ENCODE measurements around the gene GJC1.

GJC1 gene

GRCh38 chr17:44807093-44807816, 22.8 kb downstream of the GJC1 start:
- no peaks in the 10 kb centered on the region; the same call in 1 of the 2 replicates for H4K20me1 ChIP-seq (ENCODE audit: low read depth, low read length)
- peaks cover 15% of the 10 kb centered on the region for H3K36me3 ChIP-seq (ENCODE audit: low read length)
- peaks cover 40% of the 10 kb centered on the region for H3K79me2 ChIP-seq (ENCODE audit: insufficient read depth, low read length)
- H3K27ac ChIP-seq (ENCODE audit: low read depth, low read length) = no peak overlapping the region
- no peak overlapping the region for H3K4me3 ChIP-seq (ENCODE audit: insufficient read depth, low read length, poor library complexity, severe bottlenecking)
- no peaks in the 10 kb centered on the region for H3K9me2 ChIP-seq (replicated peaks; ENCODE audit: insufficient read depth, low read length)
- H3F3A ChIP-seq (ENCODE audit: insufficient read depth) = 0 out of 2 replicates have a peak, but pooled peaks cover under 1% of the 10 kb centered on the region
- H2AFZ ChIP-seq (ENCODE audit: low read depth, low read length, severe bottlenecking) = no peak overlapping the region
- no peaks in the 10 kb centered on the region for H3K27me3 ChIP-seq (ENCODE audit: low read length)
- no peaks in the 10 kb centered on the region for H3K9me3 ChIP-seq (ENCODE audit: insufficient read depth, low read length)
- no peak overlapping the region for H3K4me2 ChIP-seq (ENCODE audit: low read depth, low read length, poor library complexity, severe bottlenecking)
- no peak overlapping the region for H3K9ac ChIP-seq (ENCODE audit: low read length)
- TF ChIP-seq EZH2phosphoT487 (conservative IDR thresholded peaks at IDR 0.05; ENCODE audit: low read length) = no peak
- no peak for TF ChIP-seq CTCF (IDR thresholded peaks at IDR 0.05; ENCODE audit: insufficient read depth, low read length, poor library complexity, severe bottlenecking)

GRCh38 chr17:44804302-44805089, 25.6 kb downstream of the GJC1 start:
- no peak for TF ChIP-seq CTCF (IDR thresholded peaks at IDR 0.05; ENCODE audit: insufficient read depth, low read length, poor library complexity, severe bottlenecking)
- TF ChIP-seq EZH2phosphoT487 (conservative IDR thresholded peaks at IDR 0.05; ENCODE audit: low read length) = no peak
- no peaks in the 10 kb centered on the region for H3K27me3 ChIP-seq (ENCODE audit: low read length)

GRCh38 chr17:44801880-44802279, 28.2 kb downstream of the GJC1 start:
- Histone ChIP-seq H3K9me2 (replicated peaks; ENCODE audit: insufficient read depth, low read length) (no peaks in the 10 kb centered on the region), H3F3A (ENCODE audit: insufficient read depth) (no peaks in the 10 kb centered on the region), H3K4me2 (ENCODE audit: low read depth, low read length, poor library complexity, severe bottlenecking) (no peak overlapping the region), H3K79me2 (ENCODE audit: insufficient read depth, low read length) (peaks cover under 1% of the 10 kb centered on the region; the same call in 1 of the 2 replicates), H2AFZ (ENCODE audit: low read depth, low read length, severe bottlenecking) (no peak overlapping the region), H3K27ac (ENCODE audit: low read depth, low read length) (no peak overlapping the region), H3K4me3 (ENCODE audit: insufficient read depth, low read length, poor library complexity, severe bottlenecking) (no peak overlapping the region), H3K9me3 (ENCODE audit: insufficient read depth, low read length) (no peaks in the 10 kb centered on the region), H3K9ac (ENCODE audit: low read length) (no peak overlapping the region), H4K20me1 (ENCODE audit: low read depth, low read length) (no peaks in the 10 kb centered on the region), H3K27me3 (ENCODE audit: low read length) (no peaks in the 10 kb centered on the region), H3K36me3 (ENCODE audit: low read length) (peaks cover 17% of the 10 kb centered on the region)
- TF ChIP-seq CTCF (IDR thresholded peaks at IDR 0.05; ENCODE audit: insufficient read depth, low read length, poor library complexity, severe bottlenecking) = no peak
- TF ChIP-seq EZH2phosphoT487 (conservative IDR thresholded peaks at IDR 0.05; ENCODE audit: low read length) = no peak

More at GRCh38 chr17:44804302-44805089, 25.6 kb downstream of the GJC1 start:
- H3K9ac ChIP-seq (ENCODE audit: low read length) = no peak overlapping the region
- no peaks in the 10 kb centered on the region for H3K9me2 ChIP-seq (replicated peaks; ENCODE audit: insufficient read depth, low read length)
- no peak overlapping the region for H3K4me3 ChIP-seq (ENCODE audit: insufficient read depth, low read length, poor library complexity, severe bottlenecking)
- H4K20me1 ChIP-seq (ENCODE audit: low read depth, low read length) = no peaks in the 10 kb centered on the region; the same call in 1 of the 2 replicates
- H3K27ac ChIP-seq (ENCODE audit: low read depth, low read length) = no peak overlapping the region
- no peaks in the 10 kb centered on the region for H3K9me3 ChIP-seq (ENCODE audit: insufficient read depth, low read length)
- H2AFZ ChIP-seq (ENCODE audit: low read depth, low read length, severe bottlenecking) = no peak overlapping the region
- H3K36me3 ChIP-seq (ENCODE audit: low read length) = peaks cover 17% of the 10 kb centered on the region
- H3F3A ChIP-seq (ENCODE audit: insufficient read depth) = no peaks in the 10 kb centered on the region
- no peak overlapping the region for H3K4me2 ChIP-seq (ENCODE audit: low read depth, low read length, poor library complexity, severe bottlenecking)
- peaks cover 19% of the 10 kb centered on the region for H3K79me2 ChIP-seq (ENCODE audit: insufficient read depth, low read length)
